NCI-H146 (cell line): ENCODE results near the gene TM4SF1.

ENCODE experiments used
- DNase-seq: peaks from one replicate; lab custom pipeline; 2025; lab: John Stamatoyannopoulos, UW

The TM4SF1 gene, protein sequence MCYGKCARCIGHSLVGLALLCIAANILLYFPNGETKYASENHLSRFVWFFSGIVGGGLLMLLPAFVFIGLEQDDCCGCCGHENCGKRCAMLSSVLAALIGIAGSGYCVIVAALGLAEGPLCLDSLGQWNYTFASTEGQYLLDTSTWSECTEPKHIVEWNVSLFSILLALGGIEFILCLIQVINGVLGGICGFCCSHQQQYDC

DNA sequence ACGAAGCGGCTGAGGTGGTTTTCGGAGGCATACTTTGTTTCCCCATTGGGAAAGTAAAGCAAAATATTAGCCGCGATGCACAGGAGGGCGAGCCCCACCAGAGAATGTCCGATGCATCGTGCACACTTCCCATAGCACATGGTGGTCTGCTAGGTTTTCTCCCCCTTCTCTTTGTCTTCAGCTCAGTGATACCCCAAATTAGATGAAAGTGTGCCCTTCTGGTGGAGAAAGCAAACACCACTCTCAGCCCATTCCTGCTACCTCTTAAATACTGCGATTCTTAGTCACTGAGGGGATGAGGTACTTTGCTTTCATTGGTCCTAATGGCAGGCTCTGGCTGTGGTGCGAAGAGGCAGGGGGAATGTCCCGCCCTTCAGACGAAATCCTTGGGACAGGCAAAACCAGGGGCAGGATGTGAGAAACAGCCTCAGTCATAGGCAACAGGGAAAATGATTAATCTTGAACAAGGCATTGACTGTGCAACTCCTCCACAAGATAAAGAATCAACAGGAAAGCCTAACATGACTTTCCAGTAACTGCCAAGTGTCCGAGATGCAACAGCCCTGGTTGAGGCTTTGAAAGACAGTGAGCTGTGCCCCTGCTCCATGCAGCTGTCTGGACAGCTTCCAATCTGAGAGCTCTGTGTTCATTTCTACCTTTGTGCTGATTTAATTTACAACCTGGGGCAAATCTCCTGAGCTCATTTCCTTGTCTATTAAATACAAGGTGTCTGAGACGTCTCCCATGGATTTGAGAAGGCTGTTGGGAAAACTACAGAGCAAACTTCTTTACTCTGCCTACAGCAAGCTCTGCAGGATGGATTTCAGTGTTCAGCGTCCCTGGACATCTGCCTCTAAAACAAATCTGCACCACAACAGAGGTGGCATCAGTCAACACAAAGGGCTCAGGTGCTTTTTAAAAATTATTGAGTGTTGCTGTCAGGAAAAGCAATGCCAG, at the start of gene TM4SF1:
TM4SF1 (minus strand) TSS at position 242 of the 957 bp plus-strand sequence; CDS start at position 140, 102 bp downstream.
- peak; percentile 71 for DNase-seq

DNA sequence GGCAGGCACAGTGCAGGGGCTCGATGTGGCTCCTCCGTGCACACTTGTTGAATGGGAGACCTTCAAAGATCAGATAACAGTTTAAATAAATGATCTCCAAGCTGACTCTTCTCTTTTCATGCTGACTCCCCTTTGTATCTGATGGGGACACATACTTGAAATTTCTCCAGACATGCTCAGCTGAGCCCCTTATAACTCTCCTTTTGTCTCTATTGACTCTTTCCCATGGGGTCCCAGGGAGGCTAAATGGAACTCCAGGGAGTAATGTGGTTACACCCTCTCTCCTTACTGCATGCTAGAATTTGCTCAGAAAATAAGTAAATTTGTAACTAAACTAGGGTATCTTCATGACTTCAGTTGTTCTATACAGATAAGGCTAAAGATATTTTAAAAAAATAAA, 48.9 kb upstream of the TM4SF1 start:
- DNase-seq = no peak

DNA sequence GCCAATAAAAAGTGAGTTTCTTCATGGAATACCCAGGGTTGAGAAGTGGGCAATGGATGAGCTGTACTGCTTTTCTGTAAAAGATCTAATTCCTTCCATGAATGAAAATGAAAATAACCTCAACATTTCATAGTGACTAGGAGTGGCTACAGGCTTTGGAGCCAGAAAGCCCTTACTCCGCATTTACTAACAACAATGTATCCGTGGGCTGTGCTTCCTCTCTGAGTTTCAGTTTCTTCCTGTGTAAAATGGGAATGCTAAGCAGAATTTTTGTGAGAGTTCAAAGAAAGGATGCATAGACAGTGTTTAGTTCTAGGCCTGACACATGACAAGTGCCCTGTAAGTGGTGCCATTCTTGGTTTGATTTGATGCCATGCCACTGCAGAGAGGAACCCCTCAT, 47.5 kb upstream of the TM4SF1 start:
- no peak for DNase-seq

DNA sequence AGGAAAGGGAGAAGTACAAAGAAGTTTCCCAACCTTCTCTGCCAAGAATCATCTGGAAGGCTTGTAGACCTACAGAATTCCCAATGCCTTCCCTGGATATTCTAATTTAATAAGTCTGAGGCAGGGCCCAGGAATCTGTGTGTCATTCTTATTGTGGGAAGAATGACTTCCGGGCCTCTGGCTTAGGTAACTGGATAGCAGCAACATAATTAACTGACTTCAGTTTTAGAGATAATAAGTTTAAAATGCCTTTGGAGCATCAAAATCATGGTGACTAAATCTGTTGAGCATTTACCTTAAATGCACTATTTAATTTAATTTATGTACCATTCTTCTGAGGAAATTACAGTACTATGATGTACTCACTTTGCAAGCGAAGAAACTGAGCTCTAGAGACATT, 44.3 kb upstream of the TM4SF1 start:
- no peak for DNase-seq

DNA sequence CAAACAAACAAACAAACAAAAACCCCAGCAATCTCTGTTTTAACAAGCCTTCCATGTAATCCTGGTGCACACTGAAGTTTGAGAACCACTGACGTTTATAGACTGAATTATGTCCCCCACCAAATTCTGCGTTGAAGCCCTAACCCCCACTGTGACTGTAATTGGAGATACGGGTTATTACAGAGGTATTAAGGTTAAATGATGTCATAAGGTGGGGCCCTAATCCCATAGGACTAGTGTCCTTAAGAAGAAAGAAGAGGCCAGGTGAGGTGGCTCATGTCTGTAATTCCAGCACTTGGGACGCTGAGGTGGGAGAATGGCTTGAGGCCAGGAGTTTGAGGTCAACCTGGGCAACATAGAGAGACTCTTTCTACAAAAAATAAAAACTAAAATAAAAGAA, 42.4 kb upstream of the TM4SF1 start:
- peak; percentile 16 for DNase-seq

DNA sequence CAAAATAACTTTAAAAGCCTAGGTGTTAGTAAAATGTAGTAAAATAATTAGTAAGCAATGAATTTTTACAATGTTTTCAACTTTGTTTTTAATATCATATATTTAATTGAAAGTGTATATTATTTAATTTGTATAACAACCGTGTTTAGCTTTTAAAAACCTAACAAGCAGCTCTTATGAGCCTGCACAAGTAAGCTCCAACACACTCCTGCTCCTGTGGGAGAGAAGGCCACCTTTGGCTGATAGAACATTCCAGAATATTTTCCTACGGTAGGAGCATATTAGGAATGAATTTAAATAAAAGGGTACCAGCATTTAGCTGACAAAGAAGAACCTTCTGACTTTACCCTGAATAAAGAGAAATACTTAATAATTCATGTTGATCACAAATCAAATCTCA, 40.3 kb upstream of the TM4SF1 start:
- no peak for DNase-seq

DNA sequence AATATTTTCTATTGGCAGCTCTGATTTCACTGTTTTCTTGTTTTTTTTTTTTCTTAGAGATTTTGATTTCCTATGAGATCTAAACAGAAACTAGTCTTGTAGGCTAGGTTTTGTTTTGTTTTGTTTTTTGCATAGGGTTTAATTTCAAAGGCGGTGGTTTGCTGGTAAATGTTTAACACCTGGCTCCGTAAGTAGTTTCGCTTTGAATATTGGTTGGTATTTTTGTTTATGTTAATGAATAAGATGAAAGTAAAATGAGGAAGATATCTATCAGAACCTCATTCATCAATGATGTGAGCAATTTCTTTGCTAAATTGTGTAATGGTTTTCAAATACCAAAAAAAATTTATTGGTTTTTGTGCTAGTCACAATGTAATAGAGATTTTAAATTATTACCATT, 39.7 kb upstream of the TM4SF1 start:
- DNase-seq = no peak

DNA sequence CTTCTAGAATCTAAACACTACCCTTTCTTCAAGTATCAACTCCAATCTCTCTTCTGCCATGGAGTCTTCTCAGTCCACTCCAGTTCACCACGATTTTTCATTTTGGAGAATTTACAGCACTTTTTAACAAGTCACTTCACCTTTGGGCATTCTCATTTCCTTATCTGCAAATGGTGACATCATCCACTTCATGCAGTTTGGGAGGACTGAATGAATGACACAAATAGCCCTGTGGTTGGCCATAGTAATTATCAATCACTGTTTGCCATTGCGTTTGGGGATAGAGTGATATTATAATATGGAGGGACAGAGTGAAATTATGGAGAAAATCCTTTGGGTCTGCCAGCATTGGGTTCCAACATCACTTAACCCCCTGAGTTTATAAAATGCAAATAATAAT, 38.0 kb upstream of the TM4SF1 start:
- DNase-seq = no peak

DNA sequence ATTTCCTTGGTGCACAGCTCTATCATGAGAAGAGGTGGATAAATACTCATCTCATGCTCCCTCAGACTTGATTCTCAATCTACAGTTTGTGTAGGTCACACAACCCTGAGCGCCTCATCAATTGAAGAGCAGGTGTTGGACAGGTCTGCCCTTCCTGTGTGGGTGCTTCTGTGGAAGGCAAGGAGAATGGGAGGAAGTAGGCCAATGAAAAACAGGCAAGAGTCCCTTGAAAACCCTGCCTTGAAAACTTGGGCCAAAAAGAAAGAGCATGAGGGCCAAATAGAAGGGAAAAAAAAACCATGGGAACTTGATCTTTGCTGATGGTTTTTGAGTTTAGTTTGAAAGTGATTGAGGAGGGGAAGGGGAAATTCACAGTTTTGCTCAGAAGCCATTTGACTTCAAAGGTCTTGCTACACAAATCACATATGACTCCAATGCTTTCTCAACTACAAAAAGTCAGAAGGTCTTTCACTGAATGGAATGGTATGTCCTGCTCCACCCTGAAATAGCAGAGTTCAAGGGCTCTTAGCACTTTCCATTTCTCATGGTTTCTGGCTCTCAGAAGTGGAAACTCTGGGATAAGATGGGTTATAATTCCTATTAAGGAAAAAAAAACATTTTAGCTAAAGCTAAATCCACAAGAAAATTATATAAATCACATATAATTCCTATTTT, 37.2 kb upstream of the TM4SF1 start:
- no peak for DNase-seq

DNA sequence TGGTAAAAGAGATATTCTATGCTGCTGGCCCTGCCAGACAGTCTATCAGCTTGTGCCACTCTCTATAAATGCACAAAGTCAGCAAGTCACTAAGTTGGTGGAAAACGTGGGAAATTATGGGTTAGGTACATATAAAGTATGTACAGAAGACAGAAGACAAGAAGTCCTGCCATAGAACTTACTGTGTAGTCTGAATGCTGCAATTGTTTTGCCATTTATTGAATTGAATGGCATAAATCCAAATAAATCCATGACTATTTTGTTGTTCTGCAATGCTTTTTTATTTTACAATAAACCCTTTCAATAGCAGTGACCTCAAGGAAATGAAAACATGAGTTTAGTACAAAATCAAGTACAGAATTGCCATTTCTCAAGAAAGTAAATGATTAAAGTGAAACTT, 34.1 kb upstream of the TM4SF1 start:
- DNase-seq = no peak

DNA sequence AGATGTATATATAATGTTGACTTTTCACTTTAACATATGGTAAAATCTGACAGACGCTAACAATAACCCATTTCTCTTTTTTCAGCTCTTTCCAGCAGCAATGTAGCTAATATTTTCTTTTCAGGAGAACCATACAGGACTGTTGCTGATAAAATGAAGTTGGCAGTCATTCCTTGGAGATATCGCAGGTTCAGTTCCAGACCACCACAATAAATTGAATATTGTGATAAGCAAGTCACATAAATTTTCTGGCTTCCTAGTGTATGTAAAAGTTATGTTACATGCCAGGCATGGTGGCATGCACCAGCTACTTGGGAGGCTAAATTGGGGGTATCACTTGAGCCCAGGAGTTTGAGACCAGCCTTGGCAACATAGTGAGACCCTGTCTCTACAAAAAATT, 31.9 kb upstream of the TM4SF1 start:
- DNase-seq = no peak

DNA sequence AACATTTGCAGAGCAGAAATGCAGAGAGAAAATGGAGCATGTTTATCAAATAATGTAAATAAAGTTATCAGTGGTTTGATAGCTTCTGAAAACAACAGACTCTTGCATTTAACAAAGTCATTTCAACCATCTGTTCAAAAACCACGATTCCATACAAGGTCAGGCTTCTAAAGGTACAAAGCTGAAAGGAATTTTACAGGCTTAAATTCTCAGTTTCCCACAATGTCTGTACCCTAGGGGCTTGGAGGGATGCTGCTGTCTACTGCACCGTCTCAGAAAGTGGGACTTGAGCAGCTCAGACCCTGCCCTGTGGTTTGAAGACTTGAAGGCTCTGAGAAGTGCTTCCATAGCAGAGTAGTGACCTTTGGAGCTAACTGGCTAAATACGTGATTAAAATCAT, 30.4 kb upstream of the TM4SF1 start:
- no peak for DNase-seq

DNA sequence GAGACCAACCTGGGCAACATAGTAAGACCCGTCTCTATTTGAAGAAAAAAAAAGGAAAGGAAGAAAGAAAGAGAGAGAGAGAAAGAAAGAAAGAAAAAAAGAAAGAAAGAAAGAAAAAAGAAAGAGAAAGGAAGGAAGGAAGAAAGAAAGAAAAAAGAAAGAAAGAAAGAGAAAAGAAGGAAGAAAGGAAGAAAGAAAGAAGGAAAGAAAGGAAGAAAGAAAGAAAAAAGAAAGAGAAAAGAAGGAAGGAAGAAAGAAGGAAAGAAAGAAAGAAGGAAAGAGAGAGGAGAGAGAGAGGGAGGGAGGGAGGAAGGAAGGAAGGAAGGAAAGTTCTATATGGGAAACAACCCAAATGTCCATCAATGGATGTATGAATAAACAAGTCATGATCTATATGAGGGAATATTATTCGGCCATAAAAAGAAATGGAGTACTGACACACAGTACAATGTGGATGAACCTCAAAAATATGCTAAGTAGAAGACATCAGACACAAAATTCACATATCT, 28.8 kb upstream of the TM4SF1 start:
- no peak for DNase-seq

DNA sequence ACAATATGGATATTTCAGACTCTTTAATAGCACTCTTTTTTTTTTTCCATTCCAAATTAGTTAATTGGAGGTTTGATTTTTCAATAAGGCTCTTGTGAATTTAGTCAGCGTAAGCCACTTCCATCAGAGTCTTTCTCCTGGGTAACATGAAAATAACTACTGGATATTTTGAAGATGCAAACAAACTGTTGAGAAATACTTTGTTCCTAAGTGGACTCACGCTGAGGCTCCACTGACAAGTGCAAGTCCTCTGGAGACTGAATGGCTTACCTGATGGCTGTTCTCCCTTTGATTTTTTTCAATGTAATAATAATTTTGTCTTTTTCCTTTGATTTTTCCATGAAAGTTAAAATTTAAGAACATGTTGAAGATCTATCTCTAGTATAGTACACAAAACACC, 26.0 kb upstream of the TM4SF1 start:
- DNase-seq = no peak

DNA sequence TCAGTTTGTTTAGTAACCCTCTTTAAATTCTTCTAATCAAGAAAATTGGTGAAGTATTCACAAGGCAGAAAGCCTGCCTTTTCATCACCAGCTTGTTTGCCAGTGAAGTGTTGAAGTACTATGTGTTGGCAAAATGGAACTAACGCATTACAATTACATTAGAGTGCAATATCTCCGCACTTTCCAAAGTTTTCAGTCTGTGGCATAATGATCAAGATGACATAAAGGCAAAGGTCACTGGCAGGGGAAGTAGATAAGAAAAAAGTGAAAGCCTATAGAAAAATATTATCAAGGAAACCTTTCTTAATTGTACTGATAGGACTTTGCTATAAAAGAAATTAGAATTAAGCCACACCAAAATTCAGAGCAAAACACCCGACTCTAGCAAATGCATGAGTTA, 25.0 kb upstream of the TM4SF1 start:
- DNase-seq = no peak

DNA sequence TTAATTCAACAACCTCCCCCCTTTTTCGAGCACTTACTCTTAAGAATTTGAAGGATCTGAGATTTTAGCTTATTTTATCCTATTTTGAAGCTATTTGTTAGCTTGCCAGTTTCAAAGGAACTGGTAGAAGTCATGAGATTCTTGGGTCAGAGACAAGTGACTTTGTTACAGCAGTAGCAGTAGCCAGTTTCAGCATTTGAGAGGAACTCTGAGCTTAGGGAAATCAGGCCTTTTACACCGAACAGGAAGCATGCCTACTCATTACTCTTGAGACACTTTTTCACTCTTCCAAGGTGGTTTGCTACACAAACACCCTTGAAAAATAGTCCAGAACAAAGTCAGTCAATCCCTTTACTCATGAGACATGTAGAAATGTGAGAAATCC, 24.5 kb upstream of the TM4SF1 start:
- DNase-seq = no peak

DNA sequence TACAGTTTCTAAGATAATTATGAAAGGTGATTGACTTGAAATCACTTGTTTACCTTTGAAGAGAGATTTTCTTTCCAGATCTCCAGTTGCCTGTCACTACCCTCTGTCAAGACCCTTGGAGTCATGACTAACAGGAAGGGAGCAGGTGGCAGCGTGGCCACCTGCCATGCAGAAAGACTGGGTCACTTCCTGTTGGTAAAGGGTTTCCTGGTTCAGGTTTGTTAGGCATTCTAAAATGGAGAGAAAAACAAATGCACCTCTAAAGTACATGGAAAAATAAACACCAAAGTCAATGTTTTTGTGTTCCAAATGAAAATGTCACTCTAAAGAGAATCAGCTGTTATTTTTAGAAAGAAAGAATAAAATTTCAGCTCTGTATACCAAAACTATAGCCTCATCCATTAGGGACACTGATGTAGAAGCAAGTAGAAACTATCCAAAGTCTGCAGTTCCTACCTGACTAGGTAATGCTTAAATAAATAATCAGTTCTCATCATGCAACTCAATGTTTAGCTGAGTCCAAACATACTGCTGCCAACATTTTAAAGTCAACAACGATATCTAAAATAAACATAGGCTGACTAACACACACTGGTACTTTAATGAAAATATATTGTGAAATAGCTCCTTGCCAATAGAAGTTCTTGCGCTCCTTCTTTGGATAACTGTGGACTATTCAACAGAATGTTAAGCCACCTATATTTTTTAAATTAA, 23.9 kb upstream of the TM4SF1 start:
- peak; percentile 24 for DNase-seq

DNA sequence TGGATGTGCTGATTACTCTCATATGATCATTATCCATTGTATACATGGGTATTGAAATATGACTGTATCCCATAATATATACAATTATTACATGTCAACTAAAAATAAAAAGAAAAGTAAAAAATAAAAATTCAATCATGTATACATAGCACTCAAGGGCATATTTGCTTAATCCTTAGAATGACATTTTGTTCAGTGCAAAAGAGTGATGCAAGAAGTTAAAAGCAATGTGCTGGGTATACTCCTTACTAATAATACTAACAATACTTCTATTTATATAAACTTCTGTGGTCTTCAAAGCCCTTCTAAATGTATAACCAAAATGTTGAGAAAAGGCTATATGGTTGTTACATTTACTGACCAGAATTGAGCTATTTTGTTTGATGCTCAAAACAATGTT, 23.2 kb upstream of the TM4SF1 start:
- DNase-seq = no peak

DNA sequence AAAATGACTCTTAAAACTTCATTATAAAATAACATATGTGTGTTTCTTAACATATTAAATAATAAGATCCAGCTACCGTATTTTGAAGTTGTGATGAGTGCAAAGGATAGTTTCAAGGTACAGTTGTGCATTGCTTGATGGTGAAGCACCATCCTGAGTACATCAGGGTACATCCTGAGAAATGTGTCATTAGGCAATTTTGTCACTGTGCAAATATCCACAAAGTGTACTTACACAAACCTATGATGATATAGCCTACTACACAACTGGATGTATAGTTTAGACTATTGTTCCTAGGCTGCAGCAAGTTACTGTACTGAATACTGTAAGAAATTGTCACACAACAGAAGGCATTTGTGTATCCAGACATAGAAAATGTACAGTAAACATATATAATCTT, 20.8 kb upstream of the TM4SF1 start:
- no peak for DNase-seq

DNA sequence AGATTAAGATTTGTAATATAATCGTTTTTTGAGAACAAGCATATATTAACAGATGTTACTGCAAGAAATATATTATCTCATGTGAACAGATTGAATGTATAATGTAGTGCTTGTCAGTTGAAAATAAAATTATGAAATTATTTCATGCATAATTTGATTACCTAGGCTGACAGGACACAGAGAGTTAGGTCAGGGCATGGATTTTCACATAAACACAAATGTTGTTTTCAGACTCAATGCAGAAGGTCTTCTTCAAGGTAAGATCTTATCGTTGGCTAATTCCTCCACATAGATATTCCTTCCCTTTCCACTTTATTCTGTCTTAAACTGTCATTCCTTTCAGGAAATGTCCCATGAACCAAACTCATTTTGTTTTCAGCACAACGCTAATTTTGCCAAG, 20.1 kb upstream of the TM4SF1 start:
- no peak for DNase-seq

DNA sequence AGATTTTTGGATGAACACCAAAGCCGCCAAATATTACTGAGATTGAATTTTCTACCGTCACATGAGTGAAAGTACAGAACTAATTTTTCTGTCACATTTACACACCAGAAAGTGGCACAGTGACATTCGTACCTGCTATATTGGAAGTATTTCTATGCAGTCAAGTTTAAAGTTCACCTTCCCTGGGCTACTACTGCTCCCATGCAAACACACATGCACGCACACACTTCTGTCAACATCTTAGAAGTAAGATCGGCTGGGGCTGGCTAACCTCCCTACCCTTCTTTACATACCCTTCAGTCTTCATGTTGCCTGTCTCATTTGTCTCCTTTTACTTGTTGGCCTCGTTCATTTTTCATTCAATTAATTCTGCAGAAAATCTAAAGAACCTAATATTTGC, 19.0 kb upstream of the TM4SF1 start:
- DNase-seq = no peak
